Measurements from ENCODE around the gene CC2D1A. TPM values are rescaled to one million over a fixed set of nuclear protein-coding genes. Genes with fewer than 3 reads are reported as not detected.
A peak's percentile ranks its signal among the peaks of the same experiment; 100 is the strongest.
"Not testable (repeated sequence)": the region's sequence is repeated elsewhere in the genome, so short reads cannot be mapped to it uniquely, and the experiment has no call there.

CC2D1A gene
- total RNA-seq, 1 experiment from 2014 or later = 26.2 TPM

GRCh38 chr19:13961826-13962698 lies 56.1 kb downstream of the CC2D1A start:
- H3K36me3 ChIP-seq = peaks cover 27% of the 10 kb centered on the region
- H3K4me3 ChIP-seq = no peak overlapping the region
- H3K27me3 ChIP-seq = no peaks in the 10 kb centered on the region
- no peaks in the 10 kb centered on the region for H3K9me3 ChIP-seq
- DNase-seq = no peak

- DNase-seq = peak; percentile 53
- no peak overlapping the region for H3K4me3 ChIP-seq
- H3K27me3 ChIP-seq = no peaks in the 10 kb centered on the region
- H3K9me3 ChIP-seq = no peaks in the 10 kb centered on the region
- peaks cover 25% of the 10 kb centered on the region for H3K36me3 ChIP-seq
Observed at GRCh38 chr19:13962699-13963602, 57.0 kb downstream of the CC2D1A start.

DNA sequence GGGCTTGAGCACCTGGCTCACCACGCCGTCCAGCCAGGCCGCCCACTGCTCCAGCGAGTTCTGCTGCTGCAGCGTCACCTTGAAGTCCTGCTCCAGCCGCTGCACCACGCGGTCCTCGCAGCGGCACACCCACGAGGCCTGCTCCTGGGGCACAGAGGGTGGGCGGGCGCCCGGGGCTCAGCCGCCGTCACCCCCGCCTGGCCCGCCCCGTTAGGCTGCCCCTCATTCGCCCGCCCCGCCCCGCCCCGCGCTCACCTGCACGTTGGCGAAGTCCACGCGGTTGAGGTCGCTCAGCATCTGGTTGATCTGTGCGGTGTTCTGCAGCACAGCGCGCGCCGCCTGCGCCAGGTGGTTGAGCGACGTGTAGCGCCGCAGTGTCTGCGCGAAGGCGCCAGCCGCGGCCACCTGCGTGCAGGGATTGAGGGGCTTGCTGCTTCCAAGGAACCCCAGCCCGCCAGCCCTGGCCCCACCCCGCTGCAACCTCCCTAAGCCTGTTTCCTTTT lies 57.7 kb downstream of the CC2D1A start:
- no peaks in the 10 kb centered on the region for H3K27me3 ChIP-seq
- H3K4me3 ChIP-seq = no peak overlapping the region
- peaks cover 25% of the 10 kb centered on the region for H3K36me3 ChIP-seq
- no peaks in the 10 kb centered on the region for H3K9me3 ChIP-seq
- DNase-seq = no peak

DNA sequence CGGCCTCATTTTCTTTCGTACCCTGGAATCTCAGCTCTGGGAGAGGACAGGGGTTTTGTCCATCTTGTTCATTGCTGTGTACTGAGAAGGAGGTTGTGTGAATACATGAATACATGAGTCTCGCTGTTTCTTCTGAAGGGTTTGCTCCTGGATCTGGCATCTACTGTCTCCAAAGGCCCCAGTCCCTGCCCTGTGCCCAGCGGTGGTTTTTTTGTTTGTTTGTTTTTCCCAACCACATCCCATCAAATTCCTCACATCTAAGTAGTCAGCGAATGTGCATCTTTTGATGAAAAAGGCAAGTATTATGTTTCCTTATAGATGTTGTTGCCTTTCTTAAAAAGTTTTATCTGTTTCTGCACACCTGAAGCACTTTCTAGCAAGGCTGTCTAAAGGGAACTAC lies 58.8 kb downstream of the CC2D1A start:
- Histone ChIP-seq H3K27me3 (no peaks in the 10 kb centered on the region), H3K4me3 (no peak overlapping the region), H3K36me3 (peaks cover 21% of the 10 kb centered on the region), H3K9me3 (no peaks in the 10 kb centered on the region)
- peak; percentile 44 for DNase-seq

GRCh38 chr19:13965377-13965896 lies 59.4 kb downstream of the CC2D1A start:
- peaks cover 17% of the 10 kb centered on the region for H3K36me3 ChIP-seq
- no peak overlapping the region for H3K4me3 ChIP-seq
- no peaks in the 10 kb centered on the region for H3K9me3 ChIP-seq
- no peaks in the 10 kb centered on the region for H3K27me3 ChIP-seq
- DNase-seq = no peak

- no peak for DNase-seq
- H3K9me3 ChIP-seq = no peaks in the 10 kb centered on the region
- H3K36me3 ChIP-seq = peaks cover 15% of the 10 kb centered on the region
- no peaks in the 10 kb centered on the region for H3K27me3 ChIP-seq
- H3K4me3 ChIP-seq = no peak overlapping the region
Observed at GRCh38 chr19:13965926-13966683, 60.1 kb downstream of the CC2D1A start.

- Histone ChIP-seq H3K36me3 (peaks cover 15% of the 10 kb centered on the region), H3K27me3 (no peaks in the 10 kb centered on the region), H3K4me3 (no peak overlapping the region), H3K9me3 (no peaks in the 10 kb centered on the region)
- no peak for DNase-seq
Observed at GRCh38 chr19:13966684-13967128, 60.7 kb downstream of the CC2D1A start.

GRCh38 chr19:13967206-13967605 lies 61.2 kb downstream of the CC2D1A start:
- H3K36me3 ChIP-seq = peaks cover 16% of the 10 kb centered on the region
- not testable (repeated sequence) for H3K27me3 ChIP-seq, H3K9me3 ChIP-seq, DNase-seq, H3K4me3 ChIP-seq

- Histone ChIP-seq H3K9me3 (no peaks in the 10 kb centered on the region), H3K27me3 (no peaks in the 10 kb centered on the region), H3K36me3 (peaks cover 18% of the 10 kb centered on the region), H3K4me3 (no peak overlapping the region)
- DNase-seq = no peak
Observed at GRCh38 chr19:13968383-13968935, 62.5 kb downstream of the CC2D1A start.

DNA sequence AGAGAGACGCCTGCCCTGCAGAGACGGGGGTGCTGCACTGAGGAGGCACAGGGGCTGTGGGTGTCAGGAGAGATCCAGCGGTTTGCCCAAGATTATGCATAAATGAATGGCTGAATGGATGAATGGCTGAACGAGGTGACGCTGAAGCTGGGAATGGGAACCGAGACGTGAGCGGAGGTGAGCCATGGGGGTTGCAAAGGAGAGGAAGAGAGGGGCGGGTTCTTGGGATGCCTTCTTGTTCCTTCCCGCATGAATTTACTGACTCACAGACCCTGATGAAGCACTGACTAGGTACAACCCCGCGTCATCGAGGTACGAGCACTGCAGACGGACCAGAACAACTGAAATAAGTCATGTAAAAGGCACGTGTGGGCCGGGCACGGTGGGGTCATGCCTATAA lies 63.0 kb downstream of the CC2D1A start:
- Histone ChIP-seq H3K4me3 (no peak overlapping the region), H3K36me3 (peaks cover 20% of the 10 kb centered on the region), H3K27me3 (no peaks in the 10 kb centered on the region), H3K9me3 (no peaks in the 10 kb centered on the region)
- no peak for DNase-seq

GRCh38 chr19:13969897-13970296 lies 63.9 kb downstream of the CC2D1A start:
- DNase-seq = no peak
- peaks cover 15% of the 10 kb centered on the region for H3K36me3 ChIP-seq
- no peaks in the 10 kb centered on the region for H3K9me3 ChIP-seq
- H3K27me3 ChIP-seq = no peaks in the 10 kb centered on the region
- H3K4me3 ChIP-seq = no peak overlapping the region

DNA sequence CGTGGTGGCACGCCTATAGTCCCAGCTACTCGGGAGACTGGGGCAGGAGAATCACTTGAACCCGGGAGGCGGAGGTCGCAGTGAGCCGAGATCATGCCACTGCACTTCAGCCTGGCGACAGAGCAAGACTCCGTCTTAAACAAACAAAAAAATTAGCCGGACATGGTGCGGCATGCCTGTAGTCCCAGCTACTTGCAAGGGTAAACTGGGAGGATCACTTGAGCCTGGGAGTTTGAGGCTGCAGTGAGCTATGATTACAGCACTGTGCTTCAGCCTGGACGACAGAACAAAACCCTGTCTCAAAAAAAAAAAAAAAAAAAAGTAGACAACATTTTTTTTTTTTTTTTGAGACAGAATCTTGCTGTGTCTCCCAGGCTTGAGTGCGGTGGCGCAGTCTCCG lies 65.9 kb downstream of the CC2D1A start:
- not testable (repeated sequence) for H3K9me3 ChIP-seq, H3K36me3 ChIP-seq, H3K4me3 ChIP-seq, H3K27me3 ChIP-seq, DNase-seq

- Histone ChIP-seq H3K36me3 (peaks cover 9% of the 10 kb centered on the region), H3K4me3 (no peak overlapping the region), H3K27me3 (no peaks in the 10 kb centered on the region), H3K9me3 (no peaks in the 10 kb centered on the region)
- DNase-seq = no peak
Observed at GRCh38 chr19:13972368-13973155, 66.6 kb downstream of the CC2D1A start.

- not testable (repeated sequence) for H3K4me3 ChIP-seq, H3K9me3 ChIP-seq, DNase-seq
Observed at GRCh38 chr19:13973479-13973878, 67.5 kb downstream of the CC2D1A start.

DNA sequence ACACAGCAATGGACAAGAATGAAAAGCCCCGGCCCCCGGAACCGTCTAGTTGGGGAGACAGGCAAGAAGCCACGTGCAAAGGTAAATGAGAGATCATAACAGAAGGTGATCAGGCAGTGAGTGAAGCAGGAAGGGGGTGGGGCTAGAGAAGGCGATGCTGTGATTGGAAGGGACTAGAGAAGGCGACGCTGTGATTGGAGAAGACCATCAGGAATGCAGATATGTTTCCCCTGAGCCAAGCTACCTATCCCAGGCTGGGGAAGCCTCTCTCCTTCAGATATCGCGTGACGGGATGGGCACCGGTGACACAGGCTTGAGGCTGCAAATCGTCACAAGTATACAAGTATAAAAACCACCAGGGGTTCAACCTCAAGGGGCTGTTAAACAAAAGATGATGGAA lies 68.1 kb downstream of the CC2D1A start:
- Histone ChIP-seq H3K9me3 (no peaks in the 10 kb centered on the region), H3K4me3 (no peak overlapping the region), H3K36me3 (peaks cover 5% of the 10 kb centered on the region), H3K27me3 (no peaks in the 10 kb centered on the region)
- DNase-seq = no peak

More at GRCh38 chr19:13973479-13973878, 67.5 kb downstream of the CC2D1A start:
- H3K27me3 ChIP-seq, H3K36me3 ChIP-seq: not testable (repeated sequence)
